ENCODE data around the gene GPR4.
A peak's percentile ranks its signal among the peaks of the same experiment; 100 is the strongest.

GPR4 gene

DNA sequence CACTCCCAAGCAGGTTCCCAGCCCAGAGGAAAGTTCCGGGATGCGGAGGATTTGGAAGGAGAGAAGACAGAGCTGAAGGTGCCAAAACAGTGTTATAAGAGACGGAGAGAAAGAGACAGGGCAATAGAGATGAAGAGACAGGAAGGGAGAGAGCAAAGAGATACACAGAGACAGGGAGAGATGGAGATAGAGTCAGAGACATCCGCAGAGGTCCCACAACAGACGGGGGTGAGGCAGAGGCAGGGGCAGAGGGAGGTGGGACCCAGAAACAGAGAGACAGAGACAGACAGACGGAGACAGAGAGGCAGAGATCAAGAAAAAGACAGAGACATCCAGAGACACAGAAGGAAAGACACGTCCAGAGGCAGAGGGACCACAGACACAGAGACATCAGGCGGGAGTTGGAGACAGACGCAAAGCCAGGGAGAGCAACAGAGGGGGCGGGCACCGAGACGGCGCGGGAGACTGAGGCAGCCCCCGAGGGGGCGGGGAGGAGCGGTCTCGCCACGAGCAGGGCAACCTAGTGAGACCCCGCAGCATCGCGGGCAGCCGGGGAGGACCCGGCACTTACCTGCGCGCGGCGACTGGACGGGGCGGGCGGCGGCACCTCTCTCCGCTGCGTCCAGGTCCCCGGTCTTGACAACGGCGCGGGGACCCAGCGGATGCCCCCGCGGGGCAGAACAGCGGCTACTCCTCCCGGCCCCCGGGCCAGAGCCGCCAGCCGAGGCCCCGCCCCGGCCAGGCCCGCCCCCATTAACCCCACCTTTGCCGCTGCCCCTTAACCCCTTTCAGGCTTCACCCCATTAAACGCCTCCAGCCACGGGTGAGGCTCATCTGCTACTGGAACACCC is at the start of gene GPR4:
GPR4 (minus strand) TSS at position 689 of the 851 bp plus-strand sequence. CDS start 10,346 bp downstream, outside the sequence.
- DNase-seq (ENCODE audit: low spot score), result peak; percentile 32
- TF ChIP-seq, protein P1, sequence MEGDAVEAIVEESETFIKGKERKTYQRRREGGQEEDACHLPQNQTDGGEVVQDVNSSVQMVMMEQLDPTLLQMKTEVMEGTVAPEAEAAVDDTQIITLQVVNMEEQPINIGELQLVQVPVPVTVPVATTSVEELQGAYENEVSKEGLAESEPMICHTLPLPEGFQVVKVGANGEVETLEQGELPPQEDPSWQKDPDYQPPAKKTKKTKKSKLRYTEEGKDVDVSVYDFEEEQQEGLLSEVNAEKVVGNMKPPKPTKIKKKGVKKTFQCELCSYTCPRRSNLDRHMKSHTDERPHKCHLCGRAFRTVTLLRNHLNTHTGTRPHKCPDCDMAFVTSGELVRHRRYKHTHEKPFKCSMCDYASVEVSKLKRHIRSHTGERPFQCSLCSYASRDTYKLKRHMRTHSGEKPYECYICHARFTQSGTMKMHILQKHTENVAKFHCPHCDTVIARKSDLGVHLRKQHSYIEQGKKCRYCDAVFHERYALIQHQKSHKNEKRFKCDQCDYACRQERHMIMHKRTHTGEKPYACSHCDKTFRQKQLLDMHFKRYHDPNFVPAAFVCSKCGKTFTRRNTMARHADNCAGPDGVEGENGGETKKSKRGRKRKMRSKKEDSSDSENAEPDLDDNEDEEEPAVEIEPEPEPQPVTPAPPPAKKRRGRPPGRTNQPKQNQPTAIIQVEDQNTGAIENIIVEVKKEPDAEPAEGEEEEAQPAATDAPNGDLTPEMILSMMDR (IDR thresholded peaks at IDR 0.05; ENCODE audit: extremely low read depth, missing control alignments), result no peak

DNA sequence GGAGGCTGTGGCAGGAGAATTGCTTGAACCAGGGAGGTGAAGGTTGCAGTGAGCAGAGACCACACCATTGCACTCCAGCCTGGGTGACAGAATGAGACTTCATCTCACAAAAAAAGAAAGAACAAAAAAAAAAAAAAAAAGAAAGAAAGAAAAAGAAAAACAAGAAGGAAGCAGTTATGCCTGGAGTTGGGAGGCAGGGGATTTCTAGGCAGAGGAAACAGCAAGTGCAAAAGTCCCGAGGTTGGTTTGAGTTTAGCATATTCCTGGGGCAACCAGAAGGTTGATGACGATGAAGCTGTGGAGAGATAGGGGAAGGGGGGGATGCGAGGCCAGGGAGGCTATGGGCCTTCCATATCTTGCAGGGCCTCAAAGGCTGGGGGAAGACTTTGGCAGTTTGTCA is 48.7 kb upstream of the GPR4 start:
- DNase-seq (ENCODE audit: low spot score), result no peak
- TF ChIP-seq, protein P1 (IDR thresholded peaks at IDR 0.05; ENCODE audit: extremely low read depth, missing control alignments), result no peak

DNA sequence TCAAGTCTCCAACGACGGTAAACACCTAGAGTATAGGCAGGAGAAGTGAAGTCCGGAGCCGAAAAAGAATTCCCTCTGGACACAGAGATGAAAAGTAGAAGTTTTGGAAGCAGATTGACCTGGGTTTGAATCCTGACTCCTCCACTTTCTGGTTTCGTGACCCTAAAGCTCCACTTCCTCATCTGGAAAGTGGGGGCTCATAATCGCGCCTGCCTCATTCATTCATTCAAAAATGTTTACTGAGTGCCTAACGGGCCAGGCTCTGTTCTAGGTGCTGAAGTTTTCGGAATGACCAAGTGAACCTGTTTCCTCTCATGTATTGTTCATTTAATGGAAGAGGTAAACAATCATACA is 44.3 kb upstream of the GPR4 start:
- TF ChIP-seq, protein P1 (IDR thresholded peaks at IDR 0.05; ENCODE audit: extremely low read depth, missing control alignments), result no peak
- no peak for DNase-seq (ENCODE audit: low spot score)

DNA sequence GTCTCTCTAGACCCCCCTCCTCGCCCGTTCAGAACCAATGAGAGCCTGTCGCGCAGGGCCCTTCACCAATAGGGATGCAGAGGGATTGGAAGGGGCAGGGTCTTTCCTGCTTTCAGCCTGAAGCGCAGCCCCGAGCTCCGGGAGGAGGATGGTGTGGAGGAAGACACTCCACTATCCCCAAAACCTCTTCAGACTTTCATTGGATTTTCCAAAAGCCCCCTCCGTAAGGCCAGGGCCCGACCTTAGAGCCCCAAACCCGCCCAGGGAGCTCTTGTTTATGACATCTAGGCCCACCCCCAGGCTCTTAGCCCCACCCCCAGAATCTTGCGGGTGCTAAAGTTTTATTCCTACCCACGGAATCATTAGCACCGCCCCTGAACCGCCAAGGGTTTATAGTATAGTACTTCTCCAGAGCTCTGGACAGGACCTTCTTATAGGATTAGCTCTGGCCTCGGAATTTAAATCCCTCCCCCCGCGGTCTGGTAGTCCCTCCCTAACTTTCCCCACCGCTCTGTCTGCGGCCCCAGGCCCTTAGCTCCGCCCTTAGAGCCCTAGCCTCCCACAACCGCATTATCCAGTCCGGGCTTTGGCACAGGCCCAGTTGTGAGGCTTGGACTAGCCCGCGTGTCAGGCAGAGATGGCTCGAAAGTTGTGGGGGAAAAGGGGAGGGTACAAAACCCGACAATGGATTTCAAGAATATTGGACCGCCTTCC is 43.8 kb upstream of the GPR4 start:
- peak; percentile 97 for DNase-seq (ENCODE audit: low spot score)
- TF ChIP-seq, protein P1 (IDR thresholded peaks at IDR 0.05; ENCODE audit: extremely low read depth, missing control alignments), result no peak

DNA sequence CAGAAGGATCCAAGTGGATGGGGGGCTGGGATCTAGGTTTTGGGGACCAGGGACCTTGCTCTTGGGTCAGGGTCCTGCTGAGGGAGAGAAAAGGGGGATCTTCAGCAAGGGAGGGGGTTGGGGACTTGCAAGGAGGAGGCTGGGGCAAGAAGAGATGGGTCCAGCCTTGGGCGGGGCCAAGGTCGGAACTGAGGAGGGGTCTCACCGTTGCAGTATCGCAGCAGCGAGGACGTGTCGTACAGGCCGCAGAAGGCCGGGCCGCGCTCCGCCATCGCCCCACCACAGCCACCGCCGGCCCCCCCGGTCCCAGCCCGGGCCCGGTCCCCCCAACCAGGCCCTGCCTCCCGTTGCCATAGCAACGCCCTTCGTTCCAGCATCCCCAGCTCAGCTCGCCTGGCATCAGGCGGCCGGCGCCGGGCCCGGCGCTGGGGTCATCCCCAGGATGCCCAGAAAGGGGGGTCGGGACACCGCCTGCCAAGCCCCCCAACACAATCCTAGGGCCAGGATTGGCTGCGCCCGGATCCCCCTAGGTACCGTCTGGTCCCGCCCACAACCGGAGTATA is 43.1 kb upstream of the GPR4 start:
- TF ChIP-seq, protein P1 (IDR thresholded peaks at IDR 0.05; ENCODE audit: extremely low read depth, missing control alignments), result no peak
- no peak for DNase-seq (ENCODE audit: low spot score)

DNA sequence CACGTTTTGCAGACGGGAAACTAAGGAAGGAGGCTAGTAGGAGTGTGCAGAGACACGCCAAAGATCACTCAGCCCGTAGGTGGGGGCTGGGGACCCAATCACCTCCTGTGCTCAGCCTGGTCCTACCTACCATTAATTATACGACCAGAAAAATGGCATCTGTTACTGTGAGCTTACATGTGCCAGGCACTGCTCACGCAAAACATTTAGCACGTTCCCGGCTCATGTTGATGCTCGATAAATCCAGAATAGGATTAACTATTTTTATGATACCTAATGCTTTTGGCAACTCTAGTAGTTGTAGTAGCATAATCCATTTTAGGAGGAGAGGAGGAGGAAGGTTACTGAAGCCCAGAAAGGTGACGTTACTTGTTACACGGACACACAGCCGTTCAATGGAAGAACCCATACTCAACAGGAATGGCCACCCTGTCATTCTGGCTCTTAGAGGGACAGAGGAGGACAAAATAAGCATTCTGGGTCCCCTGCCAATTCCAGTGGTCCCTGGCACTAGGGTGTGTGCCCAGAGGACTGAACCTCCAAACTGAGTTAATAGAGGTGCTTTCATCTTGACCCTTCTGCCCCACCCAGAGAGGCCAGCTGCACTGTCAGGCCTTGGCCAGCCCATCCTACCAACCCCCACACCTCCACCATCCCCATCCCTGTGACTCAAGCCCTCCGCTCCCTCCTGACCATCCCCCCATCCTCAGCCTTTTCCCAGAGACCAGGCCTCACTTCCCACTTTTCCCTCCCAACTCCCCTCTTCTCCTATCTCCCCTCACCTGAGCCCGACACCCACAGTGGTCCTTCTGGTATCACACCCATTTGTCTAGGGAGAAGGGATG is 42.1 kb upstream of the GPR4 start:
- DNase-seq (ENCODE audit: low spot score), result no peak
- TF ChIP-seq, protein P1 (IDR thresholded peaks at IDR 0.05; ENCODE audit: extremely low read depth, missing control alignments), result no peak

Measured in GM20000 (cell line).